NCI-H748 (cell line): ENCODE results near the gene CPNE2.
"Not testable (repeated sequence)": the region's sequence is repeated elsewhere in the genome, so short reads cannot be mapped to it uniquely, and the experiment has no call there.

Experiments used
- DNase-seq: peaks from one replicate; lab custom pipeline; 2025; ENCODE audit not compliant: unreplicated experiment; lab: John Stamatoyannopoulos, UW

CPNE2 gene

GRCh38 chr16:57096192-57096591 is 3.8 kb downstream of the CPNE2 start:
- DNase-seq = no peak

GRCh38 chr16:57096793-57097192 is 4.4 kb downstream of the CPNE2 start:
- no peak for DNase-seq

- no peak for DNase-seq
Measured at GRCh38 chr16:57098188-57098841, 5.9 kb downstream of the CPNE2 start.

GRCh38 chr16:57099965-57100364 is 7.6 kb downstream of the CPNE2 start:
- not testable (repeated sequence) for DNase-seq

GRCh38 chr16:57100445-57100844 is 8.1 kb downstream of the CPNE2 start:
- no peak for DNase-seq

GRCh38 chr16:57102888-57103851 is 10.8 kb downstream of the CPNE2 start:
- DNase-seq = no peak

GRCh38 chr16:57104706-57105105 is 12.3 kb downstream of the CPNE2 start:
- no peak for DNase-seq

- DNase-seq = no peak
Measured at GRCh38 chr16:57105184-57105583, 12.8 kb downstream of the CPNE2 start.

- no peak for DNase-seq
Measured at GRCh38 chr16:57106767-57107166, 14.4 kb downstream of the CPNE2 start.

- DNase-seq = no peak
Measured at GRCh38 chr16:57107321-57107922, 15.0 kb downstream of the CPNE2 start.

- no peak for DNase-seq
Measured at GRCh38 chr16:57108432-57108831, 16.0 kb downstream of the CPNE2 start.

GRCh38 chr16:57109259-57110105 is 17.1 kb downstream of the CPNE2 start:
- DNase-seq = not testable (repeated sequence)

- no peak for DNase-seq
Measured at GRCh38 chr16:57110937-57111336, 18.6 kb downstream of the CPNE2 start.

GRCh38 chr16:57111420-57111819 is 19.0 kb downstream of the CPNE2 start:
- DNase-seq = no peak

GRCh38 chr16:57112403-57113041 is 20.1 kb downstream of the CPNE2 start:
- DNase-seq = no peak

GRCh38 chr16:57113042-57113453 is 20.7 kb downstream of the CPNE2 start:
- DNase-seq = no peak

GRCh38 chr16:57113664-57114063 is 21.3 kb downstream of the CPNE2 start:
- DNase-seq = no peak

GRCh38 chr16:57115168-57115513 is 22.8 kb downstream of the CPNE2 start:
- no peak for DNase-seq

- peak; percentile 68 for DNase-seq
Measured at GRCh38 chr16:57115514-57116182, 23.3 kb downstream of the CPNE2 start.
